Ovary (tissue), 9 donors: ENCODE data around the gene EPB41L4B. TPM values are rescaled to one million over a fixed set of nuclear protein-coding genes. Genes with fewer than 3 reads are reported as not detected.

Source experiments
- DNase-seq, 5 donors: peaks; one replicate each; pipeline ENCODE4 v3.0.0-alpha.2; 2019 to 2020
- H3K27ac ChIP-seq, 2 donors: fragments of 200-600 bp; one replicate each; pipeline versions ENCODE4 v1.5.1 to v1.8.0; 2019 to 2022
- H3K27me3 ChIP-seq: fragments of 200-600 bp; one replicate; pipeline ENCODE4 v1.8.0; 2022
- H3K36me3 ChIP-seq: fragments of 200-600 bp; sonication (generic); one replicate; pipeline ENCODE4 v1.5.1; 2019
- H3K4me1 ChIP-seq: one replicate; pipeline ENCODE4 v1.8.1; 2013; ENCODE audit warnings: mild to moderate bottlenecking, moderate library complexity; ENCODE audit not compliant: insufficient read depth
- H3K4me3 ChIP-seq: fragments of 200-600 bp; sonication (generic); one replicate; pipeline ENCODE4 v1.5.1; 2017
- H3K9me3 ChIP-seq, 2 donors: fragments of 200-600 bp in 1 of 2; sonication (generic) in 1 of 2; one replicate each; pipeline versions ENCODE4 v1.5.1 to v1.8.1; 2013 to 2019; ENCODE audit warnings: mild to moderate bottlenecking in 1 of 2, moderate library complexity in 1 of 2
- CTCF ChIP-seq, 3 donors: fragments of 450-650 bp in 2 of 3; fragments of 200-600 bp in 1 of 3; IDR thresholded peaks; one replicate each; pipeline versions ENCODE4 v1.5.1 to v1.8.0; 2016 to 2022; ENCODE audit warnings: antibody characterized with exemption in 3 of 3, mild to moderate bottlenecking in 1 of 3
- EP300 ChIP-seq: sonication (generic); formaldehyde crosslinking; IDR thresholded peaks from one replicate; pipeline ENCODE4 v1.6.1; 2017; ENCODE audit warnings: antibody characterized with exemption
- POLR2A ChIP-seq: fragments of 450-650 bp; IDR thresholded peaks from one replicate; pipeline ENCODE4 v1.6.1; 2017; ENCODE audit warnings: antibody characterized with exemption, mild to moderate bottlenecking, moderate library complexity
- WGBS, 3 donors: extraction: QIAGEN DNeasy Blood & Tissue Kit in 1 of 3; methylation state at CpG; one replicate each; pipeline versions ENCODE4 v1.1.5 to v1.1.7; 2013 to 2017; 5-methylcytosine and 5-hydroxymethylcytosine counted together
- intact Hi-C, 4 donors: fragments of 100-400 bp; cut with DNase I; formaldehyde crosslinking; loops; one replicate each; pipeline versions ENCODE4 v1.11.0 to v1.15.1; 2022 to 2023
- polyA plus RNA-seq, 2 donors: library from polyadenylated mRNA; stranded (reverse); fragments of 200-250 nt in 1 of 2; fragments of 350-450 nt in 1 of 2; fragmentation: Illumina TruSeq in 1 of 2; extraction: RNeasy Lipid Tissue Mini Kit (QIAGEN cat#74804) in 1 of 2; gene quantifications; one replicate each; pipeline ENCODE4 v1.2.3, GENCODE V29; 2013 to 2014
- total RNA-seq, 7 donors: library from RNA; depleted of rRNA in 2 of 7; stranded (reverse); fragments of >200 nt in 2 of 7; fragmentation: NEBNext Ultra II Directional in 3 of 7; extraction: Animal tissue kit (Norgen Biotek cat#: 25700) in 3 of 7; gene quantifications; one replicate each; pipeline versions ENCODE4 v1.1.0 to v1.2.4, GENCODE V29; 2016 to 2023
- donor health status: DM: no; HTN: no; CAD: no; lungs with moderate emphysema.
- donor health status: DM: no; HTN: no; CAD: no.
- donor health status: Bipolar disorder and iron deficiency.
- donor health status: DM: yes; HTN: yes; CAD: no.
- donor health status: DM: no; HTN: no; CAD: no.
- donor health status: DM: yes; HTN: yes; CAD: no.

EPB41L4B gene
- total and polyA plus RNA-seq, 9 donors = 8.3 to 34.3 (median 14.0) TPM

DNA sequence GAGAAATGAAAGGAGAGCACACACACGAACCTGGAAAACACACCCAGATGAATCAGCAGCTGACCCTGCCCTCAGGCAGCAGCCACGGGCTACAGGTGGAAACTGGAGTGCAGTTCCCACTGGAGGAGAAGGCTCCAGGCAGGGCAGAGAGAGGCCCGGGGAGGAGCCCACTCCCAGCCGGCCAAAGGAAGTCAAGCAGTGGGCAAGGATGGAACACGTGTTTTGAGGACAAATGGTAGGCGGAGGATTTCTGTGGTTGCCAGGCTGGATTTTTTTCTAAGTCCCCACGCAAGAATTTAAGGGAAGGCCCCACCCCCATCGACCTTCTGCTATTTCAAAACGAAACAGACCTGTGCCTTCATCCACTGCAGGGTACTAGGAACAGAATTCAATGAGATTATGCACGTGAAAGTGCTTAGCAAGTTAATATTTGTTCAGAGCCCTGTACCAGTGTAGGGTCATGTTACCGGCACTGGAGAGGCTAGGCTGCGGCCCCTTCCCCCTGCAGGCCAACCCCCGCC, 6.8 kb downstream of the EPB41L4B start:
- WGBS, 3 donors = 71 to 72% (median 72%) methylated on average over 13 of the region's 13 CpGs
- intact Hi-C loops = loop anchor here in 2 of 4 donors (5.0 to 10.0 kb wide), 2 partner anchors 62 to 419 kb away; no protein-coding TSS in a partner anchor
- Histone ChIP-seq H3K36me3 (no peaks in the 10 kb centered on the region), H3K4me1 (peaks cover 12% of the 10 kb centered on the region), H3K27me3 (no peaks in the 10 kb centered on the region), H3K9me3 (no peaks in the 10 kb centered on the region), H3K4me3 (no peak overlapping the region), H3K27ac (no peak overlapping the region)
- no peak for TF ChIP-seq CTCF (IDR thresholded peaks at IDR 0.05)
- no peak for TF ChIP-seq POLR2A
- no peak for TF ChIP-seq EP300
- DNase-seq = no peak

DNA sequence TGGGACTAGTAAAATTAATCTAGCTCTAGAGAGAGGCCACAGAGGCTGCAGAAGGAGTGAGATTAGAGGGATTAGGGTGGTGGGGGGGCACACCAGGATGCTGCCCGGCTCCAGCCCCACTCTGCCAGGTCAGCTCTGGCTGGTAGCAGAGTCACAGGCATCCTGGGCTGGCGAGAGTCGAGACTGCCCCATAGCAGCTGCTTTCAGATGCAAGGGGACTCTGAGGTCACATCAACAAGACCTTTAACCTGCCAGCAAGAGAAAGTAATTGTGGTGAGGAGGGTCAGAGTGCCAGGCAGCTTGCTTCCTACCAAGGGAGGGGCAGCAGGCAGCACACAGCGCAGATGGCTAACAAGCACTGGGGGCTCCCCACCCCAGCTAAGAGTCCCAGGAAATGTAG, 7.5 kb downstream of the EPB41L4B start:
- H3K4me3 ChIP-seq = no peak overlapping the region
- peaks cover 12% of the 10 kb centered on the region for H3K4me1 ChIP-seq
- DNase-seq = no peak
- no peaks in the 10 kb centered on the region for H3K9me3 ChIP-seq
- no peak overlapping the region for H3K27ac ChIP-seq
- intact Hi-C loops = loop anchor here in 2 of 4 donors (5.0 to 10.0 kb wide), 2 partner anchors 61 to 419 kb away; no protein-coding TSS in a partner anchor
- no peaks in the 10 kb centered on the region for H3K36me3 ChIP-seq
- H3K27me3 ChIP-seq = no peaks in the 10 kb centered on the region
- TF ChIP-seq EP300 (no peak), POLR2A (no peak), CTCF (IDR thresholded peaks at IDR 0.05) (no peak)
- 80 to 90% (median 84%) methylated on average over 4 of the region's 4 CpGs for WGBS, 3 donors

- Histone ChIP-seq H3K9me3 (no peaks in the 10 kb centered on the region), H3K27me3 (no peaks in the 10 kb centered on the region), H3K4me3 (no peak overlapping the region), H3K4me1 (peaks cover 12% of the 10 kb centered on the region), H3K27ac (peak overlapping the region in 1 of 2 donors; percentile 23), H3K36me3 (no peaks in the 10 kb centered on the region)
- intact Hi-C loops = loop anchor here in 2 of 4 donors (5.0 to 10.0 kb wide), 2 partner anchors 60 to 418 kb away; no protein-coding TSS in a partner anchor
- 66 to 79% (median 72%) methylated on average over 7 of the region's 7 CpGs for WGBS, 3 donors
- TF ChIP-seq EP300 = no peak
- TF ChIP-seq POLR2A = no peak
- TF ChIP-seq CTCF (IDR thresholded peaks at IDR 0.05) = no peak
- DNase-seq = no peak
These were observed 8.1 kb downstream of the EPB41L4B start for GRCh38 chr9:109312783-109313182.

DNA sequence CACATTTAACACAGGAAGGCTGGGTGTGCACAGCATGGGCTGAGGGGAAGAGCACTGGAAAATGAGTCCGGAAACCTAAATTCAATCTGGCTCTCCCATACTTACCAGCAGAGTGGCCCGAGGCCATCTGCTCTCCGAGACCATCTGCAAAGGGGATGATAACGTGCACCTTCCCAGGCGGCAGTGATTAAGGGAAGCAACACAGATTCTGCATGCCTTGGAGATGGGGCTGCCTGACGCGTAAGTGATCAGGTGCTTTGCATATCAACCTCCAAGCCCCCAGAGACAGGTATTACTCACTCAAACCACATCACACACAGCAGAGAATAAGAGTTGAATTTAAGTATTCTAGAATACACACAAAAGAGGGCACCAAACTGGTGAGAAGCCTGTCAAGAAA, 9.1 kb downstream of the EPB41L4B start:
- Histone ChIP-seq H3K4me3 (no peak overlapping the region), H3K36me3 (no peaks in the 10 kb centered on the region), H3K4me1 (peaks cover 12% of the 10 kb centered on the region), H3K27me3 (no peaks in the 10 kb centered on the region), H3K9me3 (no peaks in the 10 kb centered on the region), H3K27ac (no peak overlapping the region)
- WGBS, 3 donors = 30 to 50% (median 36%) methylated on average over 7 of the region's 7 CpGs
- no peak for DNase-seq
- intact Hi-C loops = loop anchor here in 2 of 4 donors (5.0 to 10.0 kb wide), 2 partner anchors 59 to 417 kb away; no protein-coding TSS in a partner anchor
- TF ChIP-seq EP300 = no peak
- no peak for TF ChIP-seq CTCF (IDR thresholded peaks at IDR 0.05)
- TF ChIP-seq POLR2A = no peak
